GM21526 (cell line): Measurements from ENCODE around the gene PRR23E.

Experiments
- ATAC-seq: cut with Tn5 transposase; IDR thresholded peaks from one replicate; pipeline ENCODE4 v1.9.1; 2021; ENCODE audit warnings: moderate library complexity; ENCODE audit not compliant: unreplicated experiment, low FRiP score

PRR23E gene

DNA sequence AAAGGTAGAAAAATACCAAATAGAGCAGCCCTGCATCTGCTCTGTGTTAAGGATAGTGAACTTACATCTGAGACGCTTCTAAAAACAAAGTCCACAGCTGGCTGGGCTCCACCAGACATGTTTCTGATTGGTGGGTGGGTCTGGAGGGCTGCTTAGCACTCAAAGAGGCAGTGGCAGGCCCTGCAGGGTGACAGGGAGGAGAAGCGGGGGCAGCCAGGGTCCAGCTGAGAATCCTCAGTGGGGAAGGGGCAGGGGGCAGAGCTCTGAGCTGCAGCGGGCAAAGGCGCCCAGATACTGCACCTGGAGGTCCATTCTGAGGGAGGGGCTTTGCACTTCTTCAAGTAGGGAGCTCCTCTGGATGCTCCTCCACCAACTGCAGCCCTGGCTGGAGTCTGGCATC, 28.1 kb downstream of the PRR23E start:
- ATAC-seq, result no peak

DNA sequence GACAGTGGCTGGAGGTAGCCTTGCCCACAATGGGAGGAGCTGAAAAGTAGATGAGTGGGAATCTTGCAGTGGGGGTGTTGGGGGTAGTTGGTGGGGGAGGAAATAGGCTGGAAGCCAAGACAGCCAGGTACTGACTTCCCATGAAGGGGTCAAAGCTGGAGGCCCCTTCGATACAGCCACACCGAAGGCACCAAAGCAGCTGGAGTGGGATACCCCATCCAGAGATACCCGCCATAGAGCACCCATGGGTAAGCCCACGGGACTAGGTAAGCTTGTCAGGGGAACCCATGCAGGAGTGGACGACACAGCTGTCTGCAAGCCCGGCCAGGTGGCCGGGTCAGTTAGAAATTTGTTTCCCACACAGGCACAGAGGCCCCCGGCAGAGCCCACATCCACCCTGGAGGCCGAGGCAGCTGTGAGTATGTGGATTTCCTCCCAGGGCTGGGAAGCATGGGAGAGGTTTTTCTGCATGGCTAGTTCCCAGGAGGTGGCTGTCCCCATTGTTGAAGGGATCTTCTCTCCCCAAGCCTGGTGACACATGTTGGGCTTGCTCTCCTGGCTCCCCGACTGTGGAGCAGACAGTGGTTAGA, 28.6 kb downstream of the PRR23E start:
- ATAC-seq, result no peak

DNA sequence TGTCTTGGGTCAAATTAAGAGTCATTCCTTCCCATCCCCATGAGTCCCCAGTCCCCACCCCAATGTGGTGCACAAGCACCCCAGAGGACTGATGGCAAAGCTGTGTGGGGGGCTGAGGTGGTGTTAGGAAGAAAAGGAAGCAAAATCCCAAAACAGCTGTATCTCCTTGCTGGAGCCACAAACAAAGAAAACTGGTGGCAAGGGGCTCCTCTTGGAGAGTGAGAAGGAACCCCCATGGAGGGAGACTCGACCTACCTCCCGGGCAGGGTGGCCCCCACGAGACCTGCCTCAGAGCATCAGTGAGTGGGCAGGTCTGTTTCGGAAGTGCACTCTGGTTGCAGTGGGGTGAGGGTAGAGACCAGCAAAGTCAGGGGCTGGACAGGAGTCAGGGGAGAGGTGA, 29.2 kb downstream of the PRR23E start:
- ATAC-seq, result no peak

DNA sequence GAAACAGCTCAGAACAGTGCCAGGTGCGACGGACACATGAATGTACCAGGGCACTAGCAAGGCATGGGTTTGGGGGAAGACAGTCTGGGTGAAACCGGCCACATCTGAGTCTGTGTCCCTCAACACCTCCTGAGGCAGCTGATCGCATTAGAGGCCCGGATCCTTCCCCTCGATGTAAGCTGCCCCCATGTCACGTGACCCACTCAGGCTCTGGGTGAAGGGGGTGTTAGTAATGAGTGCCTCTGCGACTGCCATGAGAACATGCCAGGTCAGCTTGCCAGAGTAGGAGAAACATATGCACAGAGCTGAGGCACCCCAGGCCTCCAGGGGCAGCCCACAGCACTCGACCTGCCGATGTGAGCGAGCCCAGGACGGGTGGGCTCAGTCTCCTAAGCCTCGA, 29.7 kb downstream of the PRR23E start:
- ATAC-seq, result no peak

DNA sequence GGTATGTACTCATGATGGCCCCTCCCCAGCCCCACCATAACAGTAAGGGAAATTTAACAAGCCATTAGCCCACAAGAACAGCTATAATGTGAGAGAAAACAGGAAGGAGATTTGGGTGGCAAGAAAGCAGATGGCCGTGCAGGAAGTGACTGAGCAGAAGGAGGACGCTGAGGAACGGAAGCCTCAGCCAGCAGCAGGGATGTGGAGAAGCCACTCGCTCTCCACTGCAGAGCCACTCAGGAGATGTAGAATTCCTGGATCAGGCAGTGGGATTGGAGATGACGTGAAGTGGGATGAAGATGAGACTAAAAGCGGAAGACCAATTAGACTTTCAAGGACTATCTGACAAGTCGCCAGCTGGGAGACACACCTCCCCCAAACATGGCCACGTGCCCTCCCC, 31.2 kb downstream of the PRR23E start:
- ATAC-seq, result no peak

DNA sequence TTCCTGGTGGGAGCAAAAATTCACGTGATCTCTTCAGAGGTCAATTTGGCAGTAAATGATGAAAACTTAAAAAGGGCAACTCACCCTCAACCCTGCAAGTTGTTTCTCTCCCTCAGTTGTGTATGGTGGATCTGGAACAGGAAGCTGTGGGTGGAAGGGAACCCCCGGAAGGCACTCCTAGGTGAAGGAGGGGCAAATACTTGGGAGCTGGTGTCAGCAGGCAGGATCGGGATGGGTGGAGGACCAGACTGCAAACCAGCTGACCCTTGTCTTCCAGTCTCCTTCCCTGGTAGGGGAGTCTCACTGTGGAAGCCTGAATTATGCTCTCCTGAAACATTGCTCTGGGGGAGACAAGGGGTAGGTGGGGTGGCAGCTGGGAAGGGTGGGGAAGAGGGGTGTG, 33.5 kb downstream of the PRR23E start:
- no peak for ATAC-seq

GRCh38 chr3:127226946-127227842, 34.3 kb downstream of the PRR23E start:
- ATAC-seq, result no peak

DNA sequence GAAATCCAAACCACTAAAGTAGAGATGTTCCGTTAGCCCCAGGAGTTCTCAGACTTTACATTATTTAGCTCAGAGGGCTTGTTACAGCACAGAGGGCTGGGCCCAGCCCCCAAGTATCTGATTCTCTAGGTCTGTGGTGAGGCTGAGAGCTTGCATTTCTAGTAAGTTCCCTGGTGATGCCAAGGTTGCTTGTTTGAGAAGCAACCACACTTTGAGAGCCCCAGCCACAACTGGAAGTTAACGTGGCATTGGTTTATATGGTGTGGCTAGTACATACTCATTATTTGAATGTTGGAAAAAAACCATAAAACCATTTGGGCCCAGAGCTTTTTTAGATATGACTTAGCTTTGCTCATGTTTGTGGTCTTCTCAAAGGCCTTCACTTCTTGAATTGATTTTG, 35.9 kb downstream of the PRR23E start:
- ATAC-seq, result no peak

- ATAC-seq, result no peak
Measured at GRCh38 chr3:127233371-127233770, 40.4 kb downstream of the PRR23E start.

- ATAC-seq, result no peak
Measured at GRCh38 chr3:127234778-127235177, 41.8 kb downstream of the PRR23E start.

DNA sequence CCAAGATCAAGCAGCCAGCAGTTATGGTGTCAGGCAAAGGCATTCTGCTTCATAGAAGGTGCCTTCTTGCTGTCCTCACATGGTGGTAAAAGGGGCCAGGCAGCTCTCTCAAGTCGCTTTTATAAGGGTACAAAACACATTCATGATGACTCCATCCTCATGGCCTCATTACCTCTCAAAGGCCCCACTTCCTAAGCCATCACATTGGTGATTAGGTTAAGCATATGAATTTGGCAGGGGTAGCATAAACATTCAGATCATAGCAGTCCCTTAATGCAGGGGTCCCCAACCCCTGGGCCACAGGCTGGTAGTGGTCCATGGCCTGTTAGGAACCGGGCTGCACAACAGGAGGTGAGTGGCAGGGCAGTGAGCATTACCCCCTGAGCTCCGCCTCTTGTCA, 42.8 kb downstream of the PRR23E start:
- no peak for ATAC-seq

GRCh38 chr3:127237835-127238234, 44.9 kb downstream of the PRR23E start:
- no peak for ATAC-seq

- no peak for ATAC-seq
Measured at GRCh38 chr3:127238602-127239001, 45.7 kb downstream of the PRR23E start.

DNA sequence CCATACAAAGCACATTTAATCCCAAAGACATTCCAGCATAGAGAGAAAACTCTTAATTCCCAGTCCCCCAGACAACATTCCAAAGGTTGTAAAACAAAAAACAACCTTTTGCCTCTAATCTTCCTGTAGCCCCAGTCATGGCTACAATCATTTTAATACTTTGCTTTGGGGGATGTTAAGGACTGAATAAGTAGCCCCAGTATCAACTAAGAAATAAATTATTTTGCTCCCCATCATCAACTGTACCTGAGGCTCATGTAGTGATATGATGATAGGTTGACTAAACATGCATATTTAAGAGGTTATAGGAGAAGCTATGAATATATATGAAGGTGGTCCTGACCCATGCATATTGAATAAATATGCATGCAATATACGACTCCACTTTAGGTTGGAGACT, 54.4 kb downstream of the PRR23E start:
- no peak for ATAC-seq
